AG10803 (cell line): ENCODE results near the gene CACNA1C.

ENCODE experiments used
- DNase-seq: peaks from one replicate; pipeline ENCODE4 v3.0.0; 2010; ENCODE audit warnings: low read depth
- H3K4me3 ChIP-seq: 2 replicates; pipeline ENCODE4 v1.5.1; 2011; ENCODE audit warnings: mild to moderate bottlenecking, low read length, control low read depth
- TF ChIP-seq, protein P1 (sequence below): conservative IDR thresholded peaks from 2 replicates; pipeline ENCODE4 v1.5.1; 2011; ENCODE audit warnings: mild to moderate bottlenecking, low read length, control low read depth, inconsistent platforms

Gene CACNA1C

DNA sequence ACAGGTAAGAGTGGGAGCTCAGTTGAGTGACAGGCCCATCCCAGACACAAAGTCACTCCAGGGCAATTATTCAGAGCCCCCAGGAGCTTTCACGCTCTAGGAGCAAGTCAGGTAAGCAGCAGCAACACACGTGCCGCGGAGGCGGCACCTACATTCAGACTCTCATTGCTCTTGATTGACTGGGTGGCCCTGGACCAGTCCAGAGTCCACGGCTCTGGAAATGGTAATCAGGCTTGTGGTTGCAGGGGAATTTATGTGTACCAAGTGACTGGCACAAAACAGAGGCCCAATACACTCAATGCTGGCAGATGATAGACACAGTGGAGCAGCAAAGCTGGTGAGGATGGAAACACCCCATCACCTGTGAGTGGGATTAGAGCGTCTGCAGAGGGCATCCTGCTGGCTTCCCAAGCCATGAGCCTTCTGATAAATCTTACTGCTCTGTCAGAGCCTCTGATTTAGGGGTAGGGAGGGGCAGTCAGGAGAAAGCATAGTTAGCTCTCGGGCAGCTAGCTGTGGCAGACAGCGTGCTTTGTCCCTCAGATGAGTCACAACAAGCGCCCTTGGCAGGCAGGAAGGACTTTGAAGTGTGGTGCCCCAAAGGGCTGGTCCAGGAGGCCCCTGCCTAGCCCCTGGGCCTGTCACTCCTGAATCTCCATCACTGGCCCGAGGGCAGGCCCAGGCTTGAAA is 344.7 kb downstream of the CACNA1C start:
- H3K4me3 ChIP-seq = no peak overlapping the region
- TF ChIP-seq, protein P1, sequence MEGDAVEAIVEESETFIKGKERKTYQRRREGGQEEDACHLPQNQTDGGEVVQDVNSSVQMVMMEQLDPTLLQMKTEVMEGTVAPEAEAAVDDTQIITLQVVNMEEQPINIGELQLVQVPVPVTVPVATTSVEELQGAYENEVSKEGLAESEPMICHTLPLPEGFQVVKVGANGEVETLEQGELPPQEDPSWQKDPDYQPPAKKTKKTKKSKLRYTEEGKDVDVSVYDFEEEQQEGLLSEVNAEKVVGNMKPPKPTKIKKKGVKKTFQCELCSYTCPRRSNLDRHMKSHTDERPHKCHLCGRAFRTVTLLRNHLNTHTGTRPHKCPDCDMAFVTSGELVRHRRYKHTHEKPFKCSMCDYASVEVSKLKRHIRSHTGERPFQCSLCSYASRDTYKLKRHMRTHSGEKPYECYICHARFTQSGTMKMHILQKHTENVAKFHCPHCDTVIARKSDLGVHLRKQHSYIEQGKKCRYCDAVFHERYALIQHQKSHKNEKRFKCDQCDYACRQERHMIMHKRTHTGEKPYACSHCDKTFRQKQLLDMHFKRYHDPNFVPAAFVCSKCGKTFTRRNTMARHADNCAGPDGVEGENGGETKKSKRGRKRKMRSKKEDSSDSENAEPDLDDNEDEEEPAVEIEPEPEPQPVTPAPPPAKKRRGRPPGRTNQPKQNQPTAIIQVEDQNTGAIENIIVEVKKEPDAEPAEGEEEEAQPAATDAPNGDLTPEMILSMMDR = no peak
- no peak for DNase-seq

GRCh38 chr12:2401040-2401439 is 348.3 kb downstream of the CACNA1C start:
- DNase-seq = no peak
- no peak overlapping the region for H3K4me3 ChIP-seq
- TF ChIP-seq, protein P1 = no peak

GRCh38 chr12:2402073-2402579 is 349.3 kb downstream of the CACNA1C start:
- H3K4me3 ChIP-seq = no peak overlapping the region
- DNase-seq = no peak
- TF ChIP-seq, protein P1 = no peak

GRCh38 chr12:2403221-2403976 is 350.6 kb downstream of the CACNA1C start:
- TF ChIP-seq, protein P1 = no peak
- no peak for DNase-seq
- no peak overlapping the region for H3K4me3 ChIP-seq

GRCh38 chr12:2405039-2405438 is 352.3 kb downstream of the CACNA1C start:
- TF ChIP-seq, protein P1 = no peak
- no peak overlapping the region for H3K4me3 ChIP-seq
- DNase-seq = no peak

GRCh38 chr12:2406903-2407302 is 354.1 kb downstream of the CACNA1C start:
- TF ChIP-seq, protein P1 = no peak
- no peak for DNase-seq
- H3K4me3 ChIP-seq = no peak overlapping the region

DNA sequence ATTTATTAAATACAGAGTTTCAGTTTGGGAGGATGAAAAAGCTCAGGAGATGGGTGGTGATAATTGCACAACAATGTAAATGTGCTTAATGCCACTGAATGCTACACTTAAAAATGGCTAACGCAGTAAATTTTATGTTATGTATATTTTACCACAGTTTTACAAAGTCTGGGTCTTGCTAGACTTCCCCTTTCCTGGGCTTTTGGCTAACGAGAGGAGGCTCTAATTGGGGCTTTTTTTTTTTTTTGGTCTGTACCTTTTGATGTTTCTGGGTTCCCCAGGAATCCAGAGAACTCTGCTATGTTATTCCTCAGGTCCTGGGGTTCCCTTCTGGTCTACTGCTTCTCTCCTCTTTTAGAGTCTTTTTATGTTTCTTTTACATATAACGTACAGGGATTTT is 355.5 kb downstream of the CACNA1C start:
- DNase-seq = no peak
- TF ChIP-seq, protein P1 = no peak
- no peak overlapping the region for H3K4me3 ChIP-seq
